Stimulated activated CD8-positive, alpha-beta memory T cell treated with anti-CD3 and anti-CD28 coated beads, Interleukin-2, amount 100 ng/mL, for 48 hours (primary cell): ENCODE results near the gene AMBN.

ENCODE experiments used
- DNase-seq, 2 donors: peaks; one replicate each; pipeline ENCODE4 v3.0.0-alpha.2; 2020; ENCODE audit warnings: low read depth in 2 of 2

Gene AMBN

GRCh38 chr4:70591955-70592582 lies at the start of gene AMBN:
TSS of gene AMBN (plus strand) at chr4:70592256. CDS start at chr4:70592359, 103 bp downstream.
- DNase-seq = no peak

DNA sequence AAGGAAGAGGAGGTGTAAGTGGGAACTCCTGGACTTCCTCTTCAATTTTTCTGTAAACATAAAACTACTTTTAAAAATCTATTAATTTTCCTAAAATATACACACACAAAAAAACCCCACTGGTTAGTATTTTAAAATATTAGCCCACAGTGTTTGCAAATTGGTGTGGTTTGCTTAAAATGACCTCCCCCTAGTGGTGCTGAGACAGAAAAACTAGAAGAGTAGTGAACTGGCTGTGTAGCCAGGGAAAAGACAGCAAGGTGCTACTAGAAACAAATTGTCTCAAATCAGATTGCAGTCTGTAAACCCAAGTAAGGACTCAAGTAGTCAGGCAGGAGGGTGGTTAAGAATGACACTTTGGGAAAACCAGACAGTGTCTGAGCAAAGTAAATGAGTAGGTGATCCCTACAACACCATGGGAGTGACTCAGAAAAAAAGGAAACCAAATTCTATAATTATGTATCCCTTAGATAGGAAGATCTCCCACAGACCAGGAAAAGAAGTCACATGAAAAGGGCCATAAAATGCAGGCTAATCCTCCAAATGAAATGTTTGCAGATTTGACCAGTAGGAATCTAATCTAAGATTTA lies 47.7 kb upstream of the AMBN start:
- no peak for DNase-seq

- DNase-seq = no peak
Observed at GRCh38 chr4:70556856-70557255, 35.2 kb upstream of the AMBN start.

- DNase-seq = peak; percentile 3 to 7
Observed at GRCh38 chr4:70559211-70559830, 32.7 kb upstream of the AMBN start.

DNA sequence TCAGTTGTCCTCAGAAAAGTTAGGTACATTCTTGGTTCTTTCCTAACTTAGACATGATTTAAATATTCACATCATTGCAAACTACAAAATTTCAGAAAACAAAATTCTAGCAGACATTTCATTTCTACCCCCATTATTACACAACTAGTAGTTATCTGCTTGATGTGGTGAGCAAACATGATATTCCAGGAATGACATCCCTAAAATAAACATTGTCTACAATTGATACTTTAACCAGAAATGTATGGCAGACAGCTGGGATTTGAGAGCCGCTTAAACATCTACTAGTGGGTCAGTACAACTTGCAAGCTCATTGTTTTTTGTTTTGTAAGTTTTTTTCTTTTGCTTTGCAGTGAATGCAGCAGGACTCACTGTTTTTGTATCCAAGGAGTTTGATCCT lies 32.1 kb upstream of the AMBN start:
- DNase-seq = no peak

DNA sequence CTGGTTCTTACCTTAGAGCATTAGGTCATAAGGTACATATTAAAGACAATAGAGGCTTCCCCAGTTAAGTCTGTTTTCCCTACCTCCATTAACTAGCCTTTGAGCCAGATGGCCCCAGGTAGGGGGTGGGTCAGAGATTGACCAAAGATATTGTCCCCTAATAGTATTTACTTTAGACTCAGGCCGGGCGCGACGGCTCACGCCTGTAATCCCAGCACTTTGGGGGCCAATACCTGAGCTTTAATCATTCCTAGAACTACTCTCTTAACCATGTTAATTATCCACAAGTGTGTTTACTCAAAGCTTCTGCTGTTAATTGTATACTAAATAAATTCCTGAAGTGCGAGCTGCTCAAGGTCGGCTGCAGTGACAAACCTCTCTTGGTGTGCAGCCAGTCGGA lies 28.0 kb upstream of the AMBN start:
- DNase-seq = no peak

GRCh38 chr4:70570796-70571195 lies 21.3 kb upstream of the AMBN start:
- DNase-seq = no peak

DNA sequence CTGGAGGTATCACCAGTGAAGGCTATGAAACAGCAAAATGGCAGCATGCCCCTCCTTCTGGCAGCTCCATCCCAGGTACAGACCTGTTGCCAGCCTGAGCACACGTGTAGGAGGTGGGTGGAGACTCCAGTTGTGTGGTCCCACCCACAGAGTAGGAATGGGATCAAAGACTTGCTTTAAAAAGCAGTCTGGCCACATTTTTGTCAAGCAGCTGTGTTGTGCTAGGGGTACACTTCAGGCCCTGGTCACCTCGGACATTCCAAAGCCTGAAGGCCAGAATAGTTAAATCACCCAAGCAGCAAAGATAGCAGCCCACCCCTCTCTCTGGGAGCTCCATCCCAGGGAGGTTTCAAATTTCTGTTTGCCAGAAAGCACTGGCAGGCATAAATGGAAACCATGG lies 20.3 kb upstream of the AMBN start:
- DNase-seq = no peak

DNA sequence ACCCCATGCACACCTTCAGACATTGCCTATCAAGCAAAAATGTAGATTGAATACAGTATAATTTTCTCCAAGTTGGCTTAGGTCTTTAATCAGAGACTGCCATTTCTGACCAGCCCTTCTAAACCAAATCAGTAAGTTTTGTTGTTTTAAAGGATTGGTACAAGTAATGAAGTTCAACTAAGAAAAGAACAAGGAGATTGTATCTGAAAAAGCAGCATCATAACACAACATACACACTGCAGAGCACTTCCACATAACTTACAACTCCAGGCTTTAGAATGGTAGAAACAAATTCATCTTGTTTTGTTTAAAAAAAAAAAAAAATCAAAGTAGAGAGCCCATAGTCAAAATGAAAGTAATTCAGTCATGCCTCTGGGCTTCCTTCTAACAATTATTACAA lies 16.1 kb upstream of the AMBN start:
- DNase-seq = no peak

DNA sequence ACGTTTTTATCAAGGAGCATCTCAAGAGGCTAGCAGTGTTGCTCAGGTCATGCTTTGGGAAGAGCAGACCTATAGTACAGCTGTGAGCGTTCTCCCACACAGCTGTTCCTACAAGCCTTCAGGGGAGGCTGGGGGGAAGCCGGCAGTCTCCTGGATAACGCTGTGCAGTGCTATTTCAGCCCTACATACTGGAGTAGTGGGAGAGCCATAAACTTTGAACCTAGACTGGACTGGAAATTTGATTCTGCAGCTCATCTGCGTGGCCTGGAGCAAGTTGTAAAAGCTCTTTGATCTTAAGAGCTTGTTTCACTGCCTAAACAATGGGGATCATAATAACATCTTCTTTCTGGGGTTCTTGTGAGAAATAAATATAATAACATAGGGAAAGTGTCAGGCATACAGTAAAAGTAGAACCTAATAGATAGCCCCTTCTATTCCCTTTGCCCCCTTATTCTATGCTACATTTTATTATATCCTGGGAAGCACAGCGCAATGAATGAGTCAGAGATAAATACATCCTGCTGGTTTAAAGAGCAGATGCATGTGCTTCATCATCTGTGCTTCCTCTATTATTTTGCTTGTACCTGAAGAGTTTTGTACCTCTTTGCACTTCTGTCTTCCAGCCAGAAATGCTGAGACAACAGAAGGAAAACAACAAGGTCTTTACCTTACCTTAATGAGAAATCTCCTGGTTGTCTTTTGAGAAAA lies 14.7 kb upstream of the AMBN start:
- DNase-seq = no peak

DNA sequence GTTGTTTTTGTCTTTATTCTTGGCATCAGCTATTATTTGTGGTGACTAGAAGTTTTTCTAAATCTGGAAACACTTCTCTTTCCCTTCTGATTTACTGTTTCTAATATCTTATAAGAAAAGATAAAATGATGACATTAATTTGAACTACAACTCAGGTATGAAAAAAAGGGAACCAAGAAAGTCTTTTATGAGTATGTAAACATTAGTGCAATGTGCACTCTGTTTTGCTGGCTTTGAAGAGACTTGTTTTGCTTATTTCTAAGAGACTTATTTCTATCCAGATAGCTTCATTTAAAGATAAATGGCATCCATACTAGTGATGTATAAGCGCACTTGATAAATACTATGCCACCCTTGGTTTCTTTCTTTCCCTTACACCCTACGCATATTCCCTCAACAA lies 10.1 kb upstream of the AMBN start:
- DNase-seq = no peak

- no peak for DNase-seq
Observed at GRCh38 chr4:70583952-70584834, 7.9 kb upstream of the AMBN start.

GRCh38 chr4:70586841-70587240 lies 5.2 kb upstream of the AMBN start:
- no peak for DNase-seq

DNA sequence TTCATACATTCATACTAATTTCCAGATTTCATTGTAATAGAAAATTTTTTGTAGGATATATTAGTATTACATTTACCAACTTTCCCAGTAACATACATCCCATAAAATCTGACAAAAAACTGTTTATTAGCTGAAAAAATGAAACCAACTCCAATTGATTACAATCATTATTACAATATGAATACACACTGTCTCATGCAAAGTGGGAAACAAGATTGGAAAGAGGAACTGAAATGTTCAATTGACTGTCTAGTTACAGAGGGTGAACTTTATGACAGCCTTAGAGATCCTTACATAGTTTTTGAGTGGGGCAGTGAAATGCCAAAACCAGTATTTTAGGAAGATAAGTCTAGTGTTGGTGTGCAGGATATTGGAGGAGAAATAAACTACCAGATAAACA lies 2.3 kb upstream of the AMBN start:
- no peak for DNase-seq

- DNase-seq = no peak
Observed at GRCh38 chr4:70594196-70594595, 2.1 kb downstream of the AMBN start.

GRCh38 chr4:70600305-70600704 lies 8.2 kb downstream of the AMBN start:
- DNase-seq = no peak

DNA sequence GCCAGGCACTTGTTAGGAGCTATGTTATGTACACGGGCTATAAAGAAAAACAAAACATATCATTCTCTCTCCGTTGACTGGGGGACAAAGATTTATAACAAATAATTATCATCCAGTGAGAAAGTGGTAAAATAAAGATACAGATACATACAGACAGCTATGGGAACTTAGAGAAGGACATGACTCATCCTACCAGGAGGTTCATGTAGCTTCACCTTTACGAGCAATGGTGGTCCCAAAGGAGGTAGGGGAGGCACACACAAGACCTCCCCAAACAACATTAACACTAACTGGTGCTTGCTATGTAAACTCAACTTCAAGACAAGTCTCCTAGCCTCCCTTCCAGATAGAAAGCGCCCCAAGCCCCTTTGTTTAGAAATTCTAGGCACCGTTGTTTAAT lies 8.9 kb downstream of the AMBN start:
- no peak for DNase-seq

GRCh38 chr4:70601422-70602039 lies 9.5 kb downstream of the AMBN start:
- peak; percentile 9 to 18 for DNase-seq

DNA sequence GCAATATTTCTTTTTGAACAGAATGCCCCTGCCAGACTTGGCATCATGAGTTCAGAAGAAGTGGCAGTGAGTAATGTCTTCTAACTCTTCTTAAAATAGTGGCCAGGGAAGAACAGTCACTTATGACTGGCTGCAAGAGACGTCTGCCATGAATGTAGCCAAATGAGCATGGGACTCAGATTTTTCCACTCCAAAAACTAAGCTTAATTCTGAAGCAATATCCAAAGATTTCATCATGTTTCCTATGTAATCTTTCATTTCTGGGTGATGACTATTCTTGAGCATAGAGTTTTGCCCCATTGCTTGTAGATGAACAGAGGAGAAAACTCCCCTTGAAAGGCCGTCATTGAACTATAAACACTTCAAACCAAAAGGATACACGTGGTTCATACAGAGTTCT lies 11.8 kb downstream of the AMBN start:
- no peak for DNase-seq

DNA sequence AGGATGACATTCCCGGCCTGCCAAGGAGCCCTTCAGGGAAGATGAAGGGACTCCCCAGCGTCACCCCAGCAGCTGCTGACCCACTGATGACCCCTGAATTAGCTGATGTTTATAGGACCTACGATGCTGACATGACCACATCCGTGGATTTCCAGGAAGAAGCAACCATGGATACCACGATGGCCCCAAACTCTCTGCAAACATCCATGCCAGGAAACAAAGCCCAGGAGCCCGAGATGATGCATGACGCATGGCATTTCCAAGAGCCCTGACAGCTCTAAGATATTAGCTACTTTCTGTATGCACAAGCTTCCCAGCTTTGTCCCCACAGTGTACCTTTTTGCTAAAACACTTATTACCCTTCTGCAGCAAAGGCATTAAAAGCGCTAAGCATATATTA lies 14.4 kb downstream of the AMBN start:
- no peak for DNase-seq

GRCh38 chr4:70607334-70607853 lies 15.3 kb downstream of the AMBN start:
- DNase-seq = no peak
